Measurements from ENCODE around the gene AKT1.

- TF ChIP-seq CTCF (IDR thresholded peaks at IDR 0.05) (no peak), POLR2A (IDR thresholded peaks at IDR 0.05) (no peak), EP300 (IDR thresholded peaks at IDR 0.05) (no peak), POLR2AphosphoS5 (IDR thresholded peaks at IDR 0.05) (no peak)
Measured at GRCh38 chr14:104776481-104776880, 19.1 kb downstream of the AKT1 start.

Data from gastroesophageal sphincter (tissue), 3 donors.